K562 (cell line): ENCODE results near the gene IGSF10. TPM values are rescaled to one million over a fixed set of nuclear protein-coding genes. Genes with fewer than 3 reads are reported as not detected.

Experiments used
- ARID1B ChIP-seq: fragments of 450-650 bp; IDR thresholded peaks from 2 replicates; pipeline ENCODE4 v1.6.1; 2016; ENCODE audit warnings: antibody characterized with exemption, mild to moderate bottlenecking, inconsistent platforms
- BCOR ChIP-seq: fragments of 450-650 bp; IDR thresholded peaks from 2 replicates; pipeline ENCODE4 v1.6.1; 2016
- CREM ChIP-seq: IDR thresholded peaks from 2 replicates; pipeline ENCODE4 v1.6.1; 2014; ENCODE audit warnings: antibody characterized with exemption, low read depth
- CSDE1 ChIP-seq, 2 experiments: fragments of 450-650 bp; IDR thresholded peaks; 2 replicates each; pipeline ENCODE4 v1.6.1; 2016; ENCODE audit warnings: mild to moderate bottlenecking in 1 of 2
- E2F5 ChIP-seq: sonication (generic); formaldehyde crosslinking; IDR thresholded peaks from 2 replicates; pipeline ENCODE4 v1.8.0; 2022; ENCODE audit warnings: mild to moderate bottlenecking, missing genetic modification reagents
- EHMT2 ChIP-seq: fragments of 450-650 bp; IDR thresholded peaks from 2 replicates; pipeline ENCODE4 v1.6.1; 2018; ENCODE audit warnings: antibody characterized with exemption
- FOXM1 ChIP-seq, 2 experiments: fragments of 450-650 bp in 1 of 2; sonication (generic) in 1 of 2; formaldehyde crosslinking in 1 of 2; IDR thresholded peaks; 2 replicates each; pipeline versions ENCODE4 v1.6.1 to v1.9.0; 2017 to 2022; ENCODE audit warnings: low read depth in 2 of 2, mild to moderate bottlenecking in 2 of 2, missing genetic modification reagents in 1 of 2, moderate library complexity in 1 of 2
- GABPB2 ChIP-seq: fragments of 250-450 bp; sonication (Bioruptor Pico); conservative IDR thresholded peaks from 2 replicates; pipeline ENCODE4 v1.5.1; 2021; ENCODE audit warnings: mild to moderate bottlenecking
- JUND ChIP-seq, 2 experiments: IDR thresholded peaks; 2 replicates in 1 of 2; 3 replicates in 1 of 2; pipeline ENCODE4 v1.6.1; 2011; ENCODE audit warnings: borderline replicate concordance in 2 of 2, low read depth in 2 of 2, low read length in 2 of 2, improper control_type of control experiment in 1 of 2, missing biosample characterization in 1 of 2, missing genetic modification characterization in 1 of 2, missing genetic modification reagents in 1 of 2
- MTA1 ChIP-seq: fragments of 450-650 bp; IDR thresholded peaks from 2 replicates; pipeline ENCODE4 v1.6.1; 2017; ENCODE audit warnings: borderline replicate concordance
- MYNN ChIP-seq, 2 experiments: sonication (generic); formaldehyde crosslinking in 1 of 2; IDR thresholded peaks; 2 replicates each; pipeline versions ENCODE4 v1.5.0 to v1.6.1; 2016 to 2020; ENCODE audit warnings: antibody characterized with exemption in 1 of 2, missing genetic modification reagents in 1 of 2
- NFE2 ChIP-seq: IDR thresholded peaks from 2 replicates; pipeline ENCODE4 v1.6.1; 2014; ENCODE audit warnings: antibody characterized with exemption, low read depth
- NFE2L1 ChIP-seq: fragments of 450-650 bp; IDR thresholded peaks from 2 replicates; pipeline ENCODE4 v1.6.1; 2016; ENCODE audit warnings: missing genetic modification characterization, low read depth, mild to moderate bottlenecking, missing compliant biosample characterization, moderate library complexity, borderline replicate concordance
- PML ChIP-seq: IDR thresholded peaks from 2 replicates; pipeline ENCODE4 v1.6.1; 2012; ENCODE audit warnings: low read length, inconsistent platforms
- REST ChIP-seq, 2 experiments: fragments of 450-650 bp; formaldehyde crosslinking in 1 of 2; IDR thresholded peaks; 2 replicates each; pipeline versions ENCODE4 v1.4.0 to v1.6.1; 2014 to 2020; ENCODE audit warnings: mild to moderate bottlenecking in 2 of 2, borderline replicate concordance in 1 of 2, low read depth in 1 of 2
- SMAD3 ChIP-seq: fragments of 450-650 bp; formaldehyde crosslinking; conservative IDR thresholded peaks from 2 replicates; pipeline ENCODE4 v1.4.0; 2020; ENCODE audit warnings: mild to moderate bottlenecking
- SMARCE1 ChIP-seq: fragments of 450-650 bp; IDR thresholded peaks from 2 replicates; pipeline ENCODE4 v1.7.1; 2016; ENCODE audit warnings: mild to moderate bottlenecking
- SOX6 ChIP-seq: fragments of 450-650 bp; IDR thresholded peaks from 2 replicates; pipeline ENCODE4 v1.6.1; 2014; ENCODE audit warnings: mild to moderate bottlenecking
- TCF3 ChIP-seq: sonication (generic); formaldehyde crosslinking; IDR thresholded peaks from 2 replicates; pipeline ENCODE4 v1.4.0; 2020; ENCODE audit warnings: mild to moderate bottlenecking, missing genetic modification reagents
- ZFP36 ChIP-seq: fragments of 150-350 bp; IDR thresholded peaks from 2 replicates; pipeline ENCODE4 v1.6.1; 2018; ENCODE audit warnings: low read length, low read depth; ENCODE audit not compliant: partially characterized antibody
- ZKSCAN1 ChIP-seq: fragments of 150-350 bp; IDR thresholded peaks from 2 replicates; pipeline ENCODE4 v1.6.1; 2016; ENCODE audit warnings: low read depth, low read length
- ZNF696 ChIP-seq: fragments of 250-450 bp; sonication (Bioruptor Pico); conservative IDR thresholded peaks from 2 replicates; pipeline ENCODE4 v1.4.0; 2020; ENCODE audit warnings: mild to moderate bottlenecking, moderate library complexity
- polyA plus RNA-seq, 8 experiments: library from polyadenylated mRNA; depleted of rRNA in 4 of 8; stranded (reverse) in 5 of 8; unstranded in 3 of 8; fragments of >200 nt; fragmentation: Nextera tagmentation in 2 of 8; fragmentation: Illumina TruSeq in 1 of 8; extraction: Ambion mirVana in 2 of 8; extraction: Trizol in 1 of 8; gene quantifications; 2 replicates each; pipeline versions ENCODE4 v1.2.1 to v1.2.3, GENCODE V29; 2011 to 2014; ENCODE audit warnings: inconsistent platforms in 1 of 8, missing spikeins in 1 of 8
- total RNA-seq, 7 experiments: library from RNA; depleted of rRNA in 6 of 7; stranded (reverse); fragments of >200 nt in 6 of 7; fragmentation: Illumina TruSeq in 2 of 7; extraction: Trizol in 2 of 7; gene quantifications; 2 replicates each; pipeline versions ENCODE4 v1.2.1 to v1.2.3, GENCODE V29; 2011 to 2021; ENCODE audit warnings: low replicate concordance in 1 of 7

The IGSF10 gene
- total and polyA plus RNA-seq, 9 of the 15 experiments (the other 6 are each of a cell fraction or from before 2014, with no cell fraction given), result 0.11 to 1.2 (median 0.40) TPM

- TF ChIP-seq ZKSCAN1, result peak; percentile 76; the same call in 1 of the 2 replicates
- peak; percentile 92 for TF ChIP-seq PML
- TF ChIP-seq MYNN (IDR thresholded peaks at IDR 0.05), result peak; percentile 38; the same call in 1 of the 2 replicates
- no peak for TF ChIP-seq MYNN (CRISPR knock-in tag; IDR thresholded peaks at IDR 0.05)
- peak; percentile 5; the same call in 1 of the 2 replicates for TF ChIP-seq JUND (IDR thresholded peaks at IDR 0.05; ENCODE audit: borderline replicate concordance, low read depth, low read length)
- no peak; the same call in 2 of the 3 replicates for TF ChIP-seq JUND (tag; IDR thresholded peaks at IDR 0.05; ENCODE audit: borderline replicate concordance, low read depth, low read length)
- TF ChIP-seq CREM, result peak; percentile 52; the same call in 1 of the 2 replicates
- peak; percentile 97 for TF ChIP-seq ARID1B
- TF ChIP-seq FOXM1 (IDR thresholded peaks at IDR 0.05; ENCODE audit: low read depth), result peak; percentile 88
- TF ChIP-seq FOXM1 (CRISPR knock-in tag; IDR thresholded peaks at IDR 0.05; ENCODE audit: low read depth), result no peak
- TF ChIP-seq NFE2, result peak; percentile 41
- TF ChIP-seq BCOR, result peak; percentile 16; the same call in 1 of the 2 replicates
- 0 out of 2 replicates have a peak, but pooled peaks have one; percentile 20 for TF ChIP-seq SMAD3 (CRISPR knock-in tag)
- TF ChIP-seq SMARCE1, result peak; percentile 94
- TF ChIP-seq EHMT2, result peak; percentile 73
- no peak for TF ChIP-seq CSDE1 (IDR thresholded peaks at IDR 0.05)
- 0 out of 2 replicates have a peak, but pooled peaks have one; percentile 39 for TF ChIP-seq MTA1
- TF ChIP-seq E2F5 (CRISPR knock-in tag), result no peak
- no peak for TF ChIP-seq ZFP36
- TF ChIP-seq NFE2L1 (tag), result no peak
- peak; percentile 85 for TF ChIP-seq SOX6
- TF ChIP-seq REST (IDR thresholded peaks at IDR 0.05; ENCODE audit: borderline replicate concordance), result peak; percentile 6; the same call in 1 of the 2 replicates
- TF ChIP-seq REST (CRISPR knock-in tag; IDR thresholded peaks at IDR 0.05; ENCODE audit: low read depth), result no peak
- no peak for TF ChIP-seq ZNF696 (CRISPR knock-in tag)
- TF ChIP-seq GABPB2 (CRISPR knock-in tag), result no peak
- peak; percentile 75 for TF ChIP-seq TCF3 (CRISPR knock-in tag)
Observed at GRCh38 chr3:151504606-151505005, 43.7 kb upstream of the IGSF10 start (continued).
